Measurements from ENCODE around the gene CRYGD. TPM values are rescaled to one million over a fixed set of nuclear protein-coding genes. Genes with fewer than 3 reads are reported as not detected.
A peak's percentile ranks its signal among the peaks of the same experiment; 100 is the strongest.

CRYGD gene
- total and polyA plus RNA-seq, 2 of the 13 experiments (the other 11 are each of a cell fraction or from before 2014, with no cell fraction given): not detected

DNA sequence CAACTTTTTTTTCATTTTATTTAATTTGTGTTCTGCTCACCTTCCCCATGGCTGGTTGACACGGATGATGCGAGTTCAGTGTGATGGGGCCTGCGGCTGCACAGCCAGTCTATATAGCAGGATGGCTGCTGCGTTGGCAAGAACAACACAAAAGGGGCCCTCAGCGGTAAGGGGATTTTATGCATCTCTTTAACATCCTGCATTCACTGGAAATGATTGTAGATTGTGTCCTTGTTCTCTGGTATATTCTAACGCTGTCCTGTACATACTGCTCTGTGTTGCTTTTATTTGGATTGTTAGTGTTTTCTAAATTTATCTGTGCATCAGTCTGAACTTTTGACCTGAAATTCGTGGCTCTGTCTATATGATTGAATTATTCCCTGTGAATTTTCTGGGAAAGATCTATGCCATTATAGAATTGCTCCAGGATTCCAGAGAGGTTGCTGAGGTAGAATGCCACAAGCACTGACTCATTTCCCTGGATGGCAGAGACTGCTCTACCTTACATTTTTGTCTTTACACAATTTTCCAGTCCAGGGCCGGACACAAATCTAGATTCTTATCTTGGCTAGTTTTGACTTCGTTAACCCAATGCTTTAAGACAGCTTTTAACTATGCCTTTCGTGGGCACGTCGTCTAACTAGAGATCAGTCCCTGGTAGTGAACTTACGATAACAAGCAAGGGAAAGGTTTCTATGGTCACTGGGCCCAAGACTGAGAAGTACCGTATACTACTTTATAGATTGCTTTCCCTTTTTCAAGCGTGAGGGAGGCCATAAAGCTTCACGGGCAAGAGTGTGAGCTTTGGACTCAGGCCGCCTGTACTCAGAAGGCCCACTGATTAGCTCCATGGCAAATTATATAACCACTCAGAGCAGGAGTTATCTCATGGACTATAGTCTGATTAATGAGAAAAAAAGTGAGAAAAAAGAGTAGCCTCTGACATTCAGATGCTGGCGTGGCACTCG, 5.7 kb upstream of the CRYGD start, which contains the start of gene CRYGC (continued):
- no peak for TF ChIP-seq ZNF841 (CRISPR knock-in tag; IDR thresholded peaks at IDR 0.05; ENCODE audit: borderline replicate concordance)
- TF ChIP-seq TFDP1 (CRISPR knock-in tag; IDR thresholded peaks at IDR 0.05; ENCODE audit: borderline replicate concordance): no peak
- TF ChIP-seq ZNF7 (CRISPR knock-in tag; IDR thresholded peaks at IDR 0.05): no peak
- no peak for TF ChIP-seq ZNF207 (IDR thresholded peaks at IDR 0.05; ENCODE audit: borderline replicate concordance)
- TF ChIP-seq, protein P1, sequence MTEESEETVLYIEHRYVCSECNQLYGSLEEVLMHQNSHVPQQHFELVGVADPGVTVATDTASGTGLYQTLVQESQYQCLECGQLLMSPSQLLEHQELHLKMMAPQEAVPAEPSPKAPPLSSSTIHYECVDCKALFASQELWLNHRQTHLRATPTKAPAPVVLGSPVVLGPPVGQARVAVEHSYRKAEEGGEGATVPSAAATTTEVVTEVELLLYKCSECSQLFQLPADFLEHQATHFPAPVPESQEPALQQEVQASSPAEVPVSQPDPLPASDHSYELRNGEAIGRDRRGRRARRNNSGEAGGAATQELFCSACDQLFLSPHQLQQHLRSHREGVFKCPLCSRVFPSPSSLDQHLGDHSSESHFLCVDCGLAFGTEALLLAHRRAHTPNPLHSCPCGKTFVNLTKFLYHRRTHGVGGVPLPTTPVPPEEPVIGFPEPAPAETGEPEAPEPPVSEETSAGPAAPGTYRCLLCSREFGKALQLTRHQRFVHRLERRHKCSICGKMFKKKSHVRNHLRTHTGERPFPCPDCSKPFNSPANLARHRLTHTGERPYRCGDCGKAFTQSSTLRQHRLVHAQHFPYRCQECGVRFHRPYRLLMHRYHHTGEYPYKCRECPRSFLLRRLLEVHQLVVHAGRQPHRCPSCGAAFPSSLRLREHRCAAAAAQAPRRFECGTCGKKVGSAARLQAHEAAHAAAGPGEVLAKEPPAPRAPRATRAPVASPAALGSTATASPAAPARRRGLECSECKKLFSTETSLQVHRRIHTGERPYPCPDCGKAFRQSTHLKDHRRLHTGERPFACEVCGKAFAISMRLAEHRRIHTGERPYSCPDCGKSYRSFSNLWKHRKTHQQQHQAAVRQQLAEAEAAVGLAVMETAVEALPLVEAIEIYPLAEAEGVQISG (CRISPR knock-in tag; IDR thresholded peaks at IDR 0.05): peak; percentile 46; the same call in 1 of the 2 replicates
- peak in 1 of 2 experiments; percentile 75; a peak in 2 of 4 replicates for TF ChIP-seq KLF16 (CRISPR knock-in tag; IDR thresholded peaks at IDR 0.05)
- no peak for TF ChIP-seq ZFAT (CRISPR knock-in tag; conservative IDR thresholded peaks at IDR 0.05)
- no peak for TF ChIP-seq UBTF (CRISPR knock-in tag; IDR thresholded peaks at IDR 0.05)
- TF ChIP-seq ZNF546 (CRISPR knock-in tag; conservative IDR thresholded peaks at IDR 0.05): no peak
- peak; percentile 64; the same call in 1 of the 2 replicates for TF ChIP-seq ZMYM4 (CRISPR knock-in tag; IDR thresholded peaks at IDR 0.05)
- TF ChIP-seq ZNF3 (CRISPR knock-in tag; IDR thresholded peaks at IDR 0.05): no peak
- no peak for TF ChIP-seq NR2F1 (CRISPR knock-in tag; IDR thresholded peaks at IDR 0.05)
- peak; percentile 56 for TF ChIP-seq SAP130 (CRISPR knock-in tag; IDR thresholded peaks at IDR 0.05; ENCODE audit: low read depth)
- no peak for TF ChIP-seq MAFG (CRISPR knock-in tag; IDR thresholded peaks at IDR 0.05)
- no peak for TF ChIP-seq MIER3 (CRISPR knock-in tag; IDR thresholded peaks at IDR 0.05; ENCODE audit: borderline replicate concordance)
- 0 out of 2 replicates have a peak, but pooled peaks have one; percentile 22 for TF ChIP-seq ZNF12 (CRISPR knock-in tag; IDR thresholded peaks at IDR 0.05)
- no peak for TF ChIP-seq ZNF441 (CRISPR knock-in tag; IDR thresholded peaks at IDR 0.05; ENCODE audit: borderline replicate concordance)
- no peak for TF ChIP-seq ZIK1 (CRISPR knock-in tag; IDR thresholded peaks at IDR 0.05; ENCODE audit: borderline replicate concordance, low read depth)
- no peak; the same call in 1 of the 2 replicates for TF ChIP-seq CBX5 (CRISPR knock-in tag; IDR thresholded peaks at IDR 0.05; ENCODE audit: borderline replicate concordance)
- TF ChIP-seq ZNF431 (CRISPR knock-in tag; IDR thresholded peaks at IDR 0.05; ENCODE audit: borderline replicate concordance, low read depth): no peak
- no peak for TF ChIP-seq MYNN (CRISPR knock-in tag; IDR thresholded peaks at IDR 0.05; ENCODE audit: low read depth)
- no peak for TF ChIP-seq NFE2 (CRISPR knock-in tag; IDR thresholded peaks at IDR 0.05)
- peak; percentile 64; the same call in 1 of the 2 replicates for TF ChIP-seq MXD4 (CRISPR knock-in tag; IDR thresholded peaks at IDR 0.05)
- TF ChIP-seq FOXA1 (IDR thresholded peaks at IDR 0.05): no peak
- TF ChIP-seq FOXA1 (CRISPR knock-in tag; IDR thresholded peaks at IDR 0.05): no peak

Measured in HepG2 (cell line).